HepG2 (cell line): ENCODE measurements around the gene SLC25A22. TPM values are rescaled to one million over a fixed set of nuclear protein-coding genes. Genes with fewer than 3 reads are reported as not detected.

Source experiments
- ATF7 ChIP-seq, 2 experiments: fragments of 450-650 bp in 1 of 2; sonication (generic) in 1 of 2; formaldehyde crosslinking in 1 of 2; IDR thresholded peaks; 2 replicates each; pipeline versions ENCODE4 v1.4.0 to v1.6.1; 2016 to 2020; ENCODE audit warnings: antibody characterized with exemption in 1 of 2, mild to moderate bottlenecking in 1 of 2, missing genetic modification reagents in 1 of 2
- BORCS8-MEF2B ChIP-seq: sonication (generic); formaldehyde crosslinking; IDR thresholded peaks from 2 replicates; pipeline ENCODE4 v1.8.0; 2022; ENCODE audit warnings: mild to moderate bottlenecking, missing genetic modification reagents
- CEBPB ChIP-seq: IDR thresholded peaks from 2 replicates; pipeline ENCODE4 v1.6.1; 2011; ENCODE audit warnings: low read depth, low read length, improper control_type of control experiment, borderline replicate concordance
- CEBPG ChIP-seq: IDR thresholded peaks from 2 replicates; pipeline ENCODE4 v1.6.1; 2016
- EED ChIP-seq: sonication (generic); formaldehyde crosslinking; IDR thresholded peaks from 2 replicates; pipeline ENCODE4 v1.5.0; 2020; ENCODE audit warnings: mild to moderate bottlenecking, missing genetic modification reagents
- HNF4A ChIP-seq: sonication (generic); formaldehyde crosslinking; IDR thresholded peaks from 2 replicates; pipeline ENCODE4 v1.4.0; 2020; ENCODE audit warnings: missing genetic modification reagents
- POLR2A ChIP-seq, 2 experiments: IDR thresholded peaks; 2 replicates each; pipeline ENCODE4 v1.6.1; 2011; ENCODE audit warnings: low read depth in 2 of 2, low read length in 2 of 2, mild to moderate bottlenecking in 1 of 2, moderate library complexity in 1 of 2; ENCODE audit not compliant: insufficient read depth in 1 of 2
- PPARG ChIP-seq: conservative IDR thresholded peaks from 2 replicates; pipeline ENCODE4 v1.6.1; 2016; ENCODE audit warnings: missing biosample characterization, missing genetic modification reagents
- PTBP1 ChIP-seq: fragments of 200-400 bp; formaldehyde crosslinking; IDR thresholded peaks from 2 replicates; pipeline ENCODE4 v1.6.1; 2018; ENCODE audit warnings: low read length, low read depth; ENCODE audit not compliant: poor library complexity, severe bottlenecking
- SAP130 ChIP-seq: IDR thresholded peaks from 2 replicates; pipeline ENCODE4 v1.6.1; 2016; ENCODE audit warnings: low read depth
- ZNF354B ChIP-seq: sonication (generic); formaldehyde crosslinking; IDR thresholded peaks from 2 replicates; pipeline ENCODE4 v1.8.0; 2022; ENCODE audit warnings: mild to moderate bottlenecking, missing genetic modification reagents
- ZNF468 ChIP-seq: sonication (generic); formaldehyde crosslinking; IDR thresholded peaks from 2 replicates; pipeline ENCODE4 v1.8.0; 2022; ENCODE audit warnings: mild to moderate bottlenecking, moderate library complexity, missing genetic modification reagents
- polyA plus RNA-seq, 8 experiments: library from polyadenylated mRNA; depleted of rRNA in 3 of 8; stranded (reverse) in 7 of 8; unstranded in 1 of 8; fragments of >200 nt; fragmentation: Illumina TruSeq in 4 of 8; extraction: Trizol in 4 of 8; gene quantifications; 2 replicates each; pipeline versions ENCODE4 v1.2.1 to v1.2.3, GENCODE V29; 2011 to 2016; ENCODE audit warnings: low read depth in 4 of 8, missing spikeins in 1 of 8, mixed read lengths in 1 of 8; ENCODE audit not compliant: insufficient read depth in 1 of 8
- total RNA-seq, 5 experiments: library from RNA; depleted of rRNA; stranded (reverse); fragments of >200 nt; fragmentation: Illumina TruSeq; extraction: Trizol; gene quantifications; 2 replicates each; pipeline ENCODE4 v1.2.3, GENCODE V29; 2016; ENCODE audit warnings: low read depth in 1 of 5
- TF ChIP-seq, protein P1 (sequence below): sonication (generic); formaldehyde crosslinking; IDR thresholded peaks from 2 replicates; pipeline ENCODE4 v1.5.0; 2020; ENCODE audit warnings: missing genetic modification reagents
- TF ChIP-seq, protein P2 (sequence below): sonication (generic); formaldehyde crosslinking; IDR thresholded peaks from 2 replicates; pipeline ENCODE4 v1.5.0; 2020; ENCODE audit warnings: mild to moderate bottlenecking, missing genetic modification reagents, borderline replicate concordance
- TF ChIP-seq, protein P3 (sequence below): IDR thresholded peaks from 2 replicates; pipeline ENCODE4 v1.6.1; 2016; ENCODE audit warnings: mild to moderate bottlenecking, missing biosample characterization, missing genetic modification reagents
- TF ChIP-seq, protein P4 (sequence below): sonication (generic); formaldehyde crosslinking; IDR thresholded peaks from 2 replicates; pipeline ENCODE4 v1.8.1; 2023; ENCODE audit warnings: missing genetic modification reagents, mild to moderate bottlenecking, borderline replicate concordance
- TF ChIP-seq, protein P5 (sequence below): sonication (generic); formaldehyde crosslinking; IDR thresholded peaks from 2 replicates; pipeline ENCODE4 v1.4.0; 2020; ENCODE audit warnings: missing genetic modification reagents, borderline replicate concordance
- TF ChIP-seq, protein P6 (sequence below): sonication (generic); formaldehyde crosslinking; IDR thresholded peaks from 2 replicates; pipeline ENCODE4 v1.5.0; 2020; ENCODE audit warnings: missing genetic modification reagents, mild to moderate bottlenecking, borderline replicate concordance

The SLC25A22 gene
- total and polyA plus RNA-seq, 2 of the 13 experiments (the other 11 are each of a cell fraction or from before 2014, with no cell fraction given) = 12.4 to 19.2 TPM

DNA sequence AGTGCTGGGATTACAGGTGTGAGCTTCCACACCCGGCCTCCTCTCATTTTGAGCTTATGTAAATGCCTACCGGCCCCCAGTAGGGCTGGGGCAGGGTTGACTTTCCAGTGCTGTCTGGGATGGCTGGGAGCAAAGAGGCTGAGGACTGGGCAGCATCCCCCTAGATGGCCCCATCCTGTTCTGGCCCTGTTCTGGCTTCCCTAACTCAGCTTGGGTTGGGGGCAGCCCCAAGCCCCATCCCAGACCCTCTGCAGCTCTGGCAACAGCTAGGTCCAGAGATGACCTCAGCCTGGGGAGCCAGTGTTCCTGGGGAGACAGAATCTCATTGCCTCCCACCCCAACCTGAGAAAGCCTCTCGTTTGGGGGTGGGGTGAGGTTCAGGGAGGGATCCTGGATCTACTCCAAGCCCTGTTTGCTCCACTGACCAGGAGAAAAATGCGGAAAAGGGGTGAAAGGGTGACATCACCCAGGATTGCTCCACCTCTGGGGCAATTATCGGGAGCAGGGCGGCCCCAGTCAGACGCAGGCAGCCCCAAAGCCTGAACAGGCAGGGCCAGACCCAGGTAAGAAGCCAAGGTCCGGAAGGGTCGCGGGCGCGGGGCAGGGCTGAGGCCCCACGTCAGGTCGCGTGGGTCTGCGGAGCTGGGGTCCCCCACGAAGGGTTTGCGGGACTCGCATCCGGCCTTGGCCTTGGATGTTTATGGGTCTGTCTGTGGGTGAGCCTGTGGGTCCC is 20.5 kb upstream of the SLC25A22 start, which contains the start of gene PNPLA2 (continued):
- TF ChIP-seq, protein P1, sequence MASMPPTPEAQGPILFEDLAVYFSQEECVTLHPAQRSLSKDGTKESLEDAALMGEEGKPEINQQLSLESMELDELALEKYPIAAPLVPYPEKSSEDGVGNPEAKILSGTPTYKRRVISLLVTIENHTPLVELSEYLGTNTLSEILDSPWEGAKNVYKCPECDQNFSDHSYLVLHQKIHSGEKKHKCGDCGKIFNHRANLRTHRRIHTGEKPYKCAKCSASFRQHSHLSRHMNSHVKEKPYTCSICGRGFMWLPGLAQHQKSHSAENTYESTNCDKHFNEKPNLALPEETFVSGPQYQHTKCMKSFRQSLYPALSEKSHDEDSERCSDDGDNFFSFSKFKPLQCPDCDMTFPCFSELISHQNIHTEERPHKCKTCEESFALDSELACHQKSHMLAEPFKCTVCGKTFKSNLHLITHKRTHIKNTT (CRISPR knock-in tag) = no peak
- peak; percentile 56; the same call in 1 of the 2 replicates for TF ChIP-seq EED
- TF ChIP-seq, protein P2, sequence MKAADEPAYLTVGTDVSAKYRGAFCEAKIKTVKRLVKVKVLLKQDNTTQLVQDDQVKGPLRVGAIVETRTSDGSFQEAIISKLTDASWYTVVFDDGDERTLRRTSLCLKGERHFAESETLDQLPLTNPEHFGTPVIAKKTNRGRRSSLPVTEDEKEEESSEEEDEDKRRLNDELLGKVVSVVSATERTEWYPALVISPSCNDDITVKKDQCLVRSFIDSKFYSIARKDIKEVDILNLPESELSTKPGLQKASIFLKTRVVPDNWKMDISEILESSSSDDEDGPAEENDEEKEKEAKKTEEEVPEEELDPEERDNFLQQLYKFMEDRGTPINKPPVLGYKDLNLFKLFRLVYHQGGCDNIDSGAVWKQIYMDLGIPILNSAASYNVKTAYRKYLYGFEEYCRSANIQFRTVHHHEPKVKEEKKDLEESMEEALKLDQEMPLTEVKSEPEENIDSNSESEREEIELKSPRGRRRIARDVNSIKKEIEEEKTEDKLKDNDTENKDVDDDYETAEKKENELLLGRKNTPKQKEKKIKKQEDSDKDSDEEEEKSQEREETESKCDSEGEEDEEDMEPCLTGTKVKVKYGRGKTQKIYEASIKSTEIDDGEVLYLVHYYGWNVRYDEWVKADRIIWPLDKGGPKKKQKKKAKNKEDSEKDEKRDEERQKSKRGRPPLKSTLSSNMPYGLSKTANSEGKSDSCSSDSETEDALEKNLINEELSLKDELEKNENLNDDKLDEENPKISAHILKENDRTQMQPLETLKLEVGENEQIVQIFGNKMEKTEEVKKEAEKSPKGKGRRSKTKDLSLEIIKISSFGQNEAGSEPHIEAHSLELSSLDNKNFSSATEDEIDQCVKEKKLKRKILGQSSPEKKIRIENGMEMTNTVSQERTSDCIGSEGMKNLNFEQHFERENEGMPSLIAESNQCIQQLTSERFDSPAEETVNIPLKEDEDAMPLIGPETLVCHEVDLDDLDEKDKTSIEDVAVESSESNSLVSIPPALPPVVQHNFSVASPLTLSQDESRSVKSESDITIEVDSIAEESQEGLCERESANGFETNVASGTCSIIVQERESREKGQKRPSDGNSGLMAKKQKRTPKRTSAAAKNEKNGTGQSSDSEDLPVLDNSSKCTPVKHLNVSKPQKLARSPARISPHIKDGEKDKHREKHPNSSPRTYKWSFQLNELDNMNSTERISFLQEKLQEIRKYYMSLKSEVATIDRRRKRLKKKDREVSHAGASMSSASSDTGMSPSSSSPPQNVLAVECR (CRISPR knock-in tag) = no peak
- peak; percentile 49; the same call in 1 of the 2 replicates for TF ChIP-seq PPARG (CRISPR knock-in tag)
- peak; percentile 69 for TF ChIP-seq ATF7 (IDR thresholded peaks at IDR 0.05)
- TF ChIP-seq ATF7 (CRISPR knock-in tag; IDR thresholded peaks at IDR 0.05) = peak; percentile 94
- TF ChIP-seq PTBP1 = no peak
- peak; percentile 33; the same call in 1 of the 2 replicates for TF ChIP-seq HNF4A
- no peak for TF ChIP-seq BORCS8-MEF2B (CRISPR knock-in tag)
- peak in 1 of 2 experiments; percentile 69; a peak in 1 of 4 replicates for TF ChIP-seq POLR2A (IDR thresholded peaks at IDR 0.05; ENCODE audit: insufficient read depth in 1 of 2, low read depth in 2 of 2, low read length in 2 of 2)
- TF ChIP-seq, protein P3, sequence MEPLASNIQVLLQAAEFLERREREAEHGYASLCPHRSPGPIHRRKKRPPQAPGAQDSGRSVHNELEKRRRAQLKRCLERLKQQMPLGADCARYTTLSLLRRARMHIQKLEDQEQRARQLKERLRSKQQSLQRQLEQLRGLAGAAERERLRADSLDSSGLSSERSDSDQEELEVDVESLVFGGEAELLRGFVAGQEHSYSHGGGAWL (CRISPR knock-in tag) = no peak
- no peak for TF ChIP-seq ZNF468 (CRISPR knock-in tag)
- 0 out of 2 replicates have a peak, but pooled peaks have one; percentile 36 for TF ChIP-seq ZNF354B (CRISPR knock-in tag)
- peak; percentile 86 for TF ChIP-seq CEBPG
- TF ChIP-seq CEBPB = peak; percentile 84
- TF ChIP-seq, protein P4, sequence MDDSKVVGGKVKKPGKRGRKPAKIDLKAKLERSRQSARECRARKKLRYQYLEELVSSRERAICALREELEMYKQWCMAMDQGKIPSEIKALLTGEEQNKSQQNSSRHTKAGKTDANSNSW (CRISPR knock-in tag) = no peak
- TF ChIP-seq, protein P5, sequence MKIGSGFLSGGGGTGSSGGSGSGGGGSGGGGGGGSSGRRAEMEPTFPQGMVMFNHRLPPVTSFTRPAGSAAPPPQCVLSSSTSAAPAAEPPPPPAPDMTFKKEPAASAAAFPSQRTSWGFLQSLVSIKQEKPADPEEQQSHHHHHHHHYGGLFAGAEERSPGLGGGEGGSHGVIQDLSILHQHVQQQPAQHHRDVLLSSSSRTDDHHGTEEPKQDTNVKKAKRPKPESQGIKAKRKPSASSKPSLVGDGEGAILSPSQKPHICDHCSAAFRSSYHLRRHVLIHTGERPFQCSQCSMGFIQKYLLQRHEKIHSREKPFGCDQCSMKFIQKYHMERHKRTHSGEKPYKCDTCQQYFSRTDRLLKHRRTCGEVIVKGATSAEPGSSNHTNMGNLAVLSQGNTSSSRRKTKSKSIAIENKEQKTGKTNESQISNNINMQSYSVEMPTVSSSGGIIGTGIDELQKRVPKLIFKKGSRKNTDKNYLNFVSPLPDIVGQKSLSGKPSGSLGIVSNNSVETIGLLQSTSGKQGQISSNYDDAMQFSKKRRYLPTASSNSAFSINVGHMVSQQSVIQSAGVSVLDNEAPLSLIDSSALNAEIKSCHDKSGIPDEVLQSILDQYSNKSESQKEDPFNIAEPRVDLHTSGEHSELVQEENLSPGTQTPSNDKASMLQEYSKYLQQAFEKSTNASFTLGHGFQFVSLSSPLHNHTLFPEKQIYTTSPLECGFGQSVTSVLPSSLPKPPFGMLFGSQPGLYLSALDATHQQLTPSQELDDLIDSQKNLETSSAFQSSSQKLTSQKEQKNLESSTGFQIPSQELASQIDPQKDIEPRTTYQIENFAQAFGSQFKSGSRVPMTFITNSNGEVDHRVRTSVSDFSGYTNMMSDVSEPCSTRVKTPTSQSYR (CRISPR knock-in tag) = peak; percentile 57; the same call in 1 of the 2 replicates
- peak; percentile 52 for TF ChIP-seq SAP130
- TF ChIP-seq, protein P6, sequence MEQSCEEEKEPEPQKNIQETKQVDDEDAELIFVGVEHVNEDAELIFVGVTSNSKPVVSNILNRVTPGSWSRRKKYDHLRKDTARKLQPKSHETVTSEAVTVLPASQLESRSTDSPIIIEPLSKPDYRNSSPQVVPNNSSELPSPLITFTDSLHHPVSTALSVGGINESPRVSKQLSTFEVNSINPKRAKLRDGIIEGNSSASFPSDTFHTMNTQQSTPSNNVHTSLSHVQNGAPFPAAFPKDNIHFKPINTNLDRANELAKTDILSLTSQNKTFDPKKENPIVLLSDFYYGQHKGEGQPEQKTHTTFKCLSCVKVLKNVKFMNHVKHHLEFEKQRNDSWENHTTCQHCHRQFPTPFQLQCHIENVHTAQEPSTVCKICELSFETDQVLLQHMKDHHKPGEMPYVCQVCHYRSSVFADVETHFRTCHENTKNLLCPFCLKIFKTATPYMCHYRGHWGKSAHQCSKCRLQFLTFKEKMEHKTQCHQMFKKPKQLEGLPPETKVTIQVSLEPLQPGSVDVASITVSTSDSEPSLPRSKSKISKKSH = peak; percentile 34; the same call in 1 of the 2 replicates
